Parathyroid adenoma (tissue), 2 donors: ENCODE results near the gene PSPH.
"Not testable (repeated sequence)": the region's sequence is repeated elsewhere in the genome, so short reads cannot be mapped to it uniquely, and the experiment has no call there.

Experiments used
- H2AFZ ChIP-seq: fragments of 300-600 bp; sonication (generic); one replicate; pipeline ENCODE4 v1.7.0; 2017; ENCODE audit warnings: antibody characterized with exemption, mild to moderate bottlenecking
- H3K27ac ChIP-seq: fragments of 300-600 bp; sonication (generic); one replicate; pipeline ENCODE4 v1.7.0; 2017
- H3K27me3 ChIP-seq: fragments of 300-600 bp; sonication (generic); one replicate; pipeline ENCODE4 v1.7.0; 2017; ENCODE audit warnings: low read length; ENCODE audit not compliant: control insufficient read depth, insufficient read depth
- H3K36me3 ChIP-seq: fragments of 300-600 bp; sonication (generic); one replicate; pipeline ENCODE4 v1.7.0; 2017; ENCODE audit warnings: low read length; ENCODE audit not compliant: control insufficient read depth, insufficient read depth
- H3K4me1 ChIP-seq: fragments of 300-600 bp; sonication (generic); one replicate; pipeline ENCODE4 v1.7.0; 2017; ENCODE audit warnings: control low read depth
- H3K4me2 ChIP-seq: fragments of 300-600 bp; sonication (generic); one replicate; pipeline ENCODE4 v1.7.0; 2017; ENCODE audit warnings: low read length
- H3K4me3 ChIP-seq: fragments of 300-600 bp; sonication (generic); one replicate; pipeline ENCODE4 v1.7.0; 2017; ENCODE audit warnings: low read depth, low read length
- H3K79me2 ChIP-seq: fragments of 300-600 bp; sonication (generic); one replicate; pipeline ENCODE4 v1.7.0; 2017; ENCODE audit warnings: control low read depth
- H3K9ac ChIP-seq: fragments of 300-600 bp; sonication (generic); one replicate; pipeline ENCODE4 v1.7.0; 2017; ENCODE audit warnings: mild to moderate bottlenecking
- H3K9me3 ChIP-seq: fragments of 300-600 bp; sonication (generic); one replicate; pipeline ENCODE4 v1.7.0; 2017; ENCODE audit warnings: low read length; ENCODE audit not compliant: control insufficient read depth
- CTCF ChIP-seq: fragments of 300-600 bp; sonication (generic); IDR thresholded peaks from one replicate; pipeline ENCODE4 v1.7.0; 2017; ENCODE audit warnings: antibody characterized with exemption, mild to moderate bottlenecking
- donor health status: primary hyperparathyroidism.

Gene PSPH

GRCh38 chr7:56026538-56026937 lies 24.7 kb downstream of the PSPH start:
- no peaks in the 10 kb centered on the region for H3K4me1 ChIP-seq
- H3K79me2 ChIP-seq: no peaks in the 10 kb centered on the region
- TF ChIP-seq CTCF: no peak
- no peak overlapping the region for H3K4me2 ChIP-seq
- no peaks in the 10 kb centered on the region for H3K9me3 ChIP-seq
- no peaks in the 10 kb centered on the region for H3K27me3 ChIP-seq
- no peak overlapping the region for H2AFZ ChIP-seq
- H3K4me3 ChIP-seq: no peak overlapping the region
- H3K9ac ChIP-seq: no peak overlapping the region
- no peak overlapping the region for H3K27ac ChIP-seq
- H3K36me3 ChIP-seq: no peaks in the 10 kb centered on the region

- Histone ChIP-seq H3K36me3 (no peaks in the 10 kb centered on the region), H3K4me3 (no peak overlapping the region), H3K9ac (no peak overlapping the region), H3K79me2 (no peaks in the 10 kb centered on the region), H3K4me2 (no peak overlapping the region), H3K27me3 (no peaks in the 10 kb centered on the region), H3K9me3 (no peaks in the 10 kb centered on the region), H2AFZ (no peak overlapping the region), H3K4me1 (no peaks in the 10 kb centered on the region), H3K27ac (no peak overlapping the region)
- no peak for TF ChIP-seq CTCF
Measured at GRCh38 chr7:56023500-56023899, 27.7 kb downstream of the PSPH start.

- no peaks in the 10 kb centered on the region for H3K9me3 ChIP-seq
- H3K36me3 ChIP-seq: no peaks in the 10 kb centered on the region
- no peaks in the 10 kb centered on the region for H3K27me3 ChIP-seq
- no peak overlapping the region for H3K4me3 ChIP-seq
- H3K4me2 ChIP-seq: no peak overlapping the region
- TF ChIP-seq CTCF: no peak
- no peak overlapping the region for H3K9ac ChIP-seq
- no peak overlapping the region for H3K27ac ChIP-seq
- H3K4me1 ChIP-seq: no peaks in the 10 kb centered on the region
- no peaks in the 10 kb centered on the region for H3K79me2 ChIP-seq
- no peak overlapping the region for H2AFZ ChIP-seq
Measured at GRCh38 chr7:56019501-56019900, 31.7 kb downstream of the PSPH start.

- not testable (repeated sequence) for H3K4me3 ChIP-seq, H3K27ac ChIP-seq, H3K27me3 ChIP-seq, H3K4me1 ChIP-seq, H3K79me2 ChIP-seq, H2AFZ ChIP-seq, H3K4me2 ChIP-seq, H3K9ac ChIP-seq, H3K9me3 ChIP-seq, H3K36me3 ChIP-seq
Measured at GRCh38 chr7:56017015-56017414, 34.2 kb downstream of the PSPH start.

- no peak for TF ChIP-seq CTCF
- Histone ChIP-seq H2AFZ (no peak overlapping the region), H3K9ac (no peak overlapping the region)
Measured at GRCh38 chr7:56009695-56010094, 41.5 kb downstream of the PSPH start.

More at GRCh38 chr7:56009695-56010094, 41.5 kb downstream of the PSPH start:
- Histone ChIP-seq H3K79me2 (no peaks in the 10 kb centered on the region), H3K27ac (no peak overlapping the region), H3K4me3 (no peak overlapping the region), H3K4me2 (no peak overlapping the region), H3K27me3 (no peaks in the 10 kb centered on the region), H3K9me3 (no peaks in the 10 kb centered on the region), H3K36me3 (no peaks in the 10 kb centered on the region), H3K4me1 (no peaks in the 10 kb centered on the region)
